NCI-H82 (cell line): Measurements from ENCODE around the gene AFMID.

Source experiments
- DNase-seq: peaks from one replicate; lab custom pipeline; 2025; lab: John Stamatoyannopoulos, UW

AFMID gene

GRCh38 chr17:78255029-78255656 lies 68.0 kb downstream of the AFMID start:
- DNase-seq: no peak

DNA sequence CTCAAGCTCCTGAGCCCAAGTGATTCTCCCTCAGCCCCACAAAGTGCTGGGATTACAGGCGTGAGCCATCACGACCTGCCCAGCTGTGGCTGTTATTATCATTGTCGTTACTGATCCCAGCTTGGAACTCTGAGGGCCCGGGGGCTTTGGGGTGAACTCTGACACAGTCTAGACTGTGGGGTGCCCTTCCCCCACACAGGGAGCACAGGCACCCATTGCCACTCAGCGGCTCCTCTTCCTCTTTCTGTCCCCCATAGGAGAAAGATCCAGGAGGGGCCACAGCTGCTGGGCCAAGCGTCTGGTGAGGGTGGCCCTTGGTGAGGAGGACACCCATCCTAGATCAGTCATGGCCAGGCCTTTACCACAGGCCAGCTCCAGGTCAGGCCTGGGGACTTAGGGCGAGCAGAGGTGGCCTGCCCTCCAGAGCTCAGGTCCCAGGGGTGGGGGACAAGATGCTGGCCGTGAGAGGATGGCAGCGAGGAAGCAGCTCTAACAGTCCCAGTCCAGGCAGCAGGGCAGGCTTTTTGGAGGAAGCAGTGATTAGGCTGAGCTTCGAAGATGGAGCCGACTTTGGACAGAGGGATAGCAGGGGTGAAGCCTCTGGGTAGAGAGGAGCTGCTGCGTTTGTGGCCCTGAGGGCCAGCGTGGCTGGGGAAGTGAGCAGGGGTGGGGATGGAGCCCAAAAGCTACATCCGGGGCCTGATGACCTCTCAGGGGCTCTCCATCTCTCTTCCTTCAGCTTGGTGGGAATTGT lies 69.0 kb downstream of the AFMID start:
- DNase-seq: peak; percentile 60

DNA sequence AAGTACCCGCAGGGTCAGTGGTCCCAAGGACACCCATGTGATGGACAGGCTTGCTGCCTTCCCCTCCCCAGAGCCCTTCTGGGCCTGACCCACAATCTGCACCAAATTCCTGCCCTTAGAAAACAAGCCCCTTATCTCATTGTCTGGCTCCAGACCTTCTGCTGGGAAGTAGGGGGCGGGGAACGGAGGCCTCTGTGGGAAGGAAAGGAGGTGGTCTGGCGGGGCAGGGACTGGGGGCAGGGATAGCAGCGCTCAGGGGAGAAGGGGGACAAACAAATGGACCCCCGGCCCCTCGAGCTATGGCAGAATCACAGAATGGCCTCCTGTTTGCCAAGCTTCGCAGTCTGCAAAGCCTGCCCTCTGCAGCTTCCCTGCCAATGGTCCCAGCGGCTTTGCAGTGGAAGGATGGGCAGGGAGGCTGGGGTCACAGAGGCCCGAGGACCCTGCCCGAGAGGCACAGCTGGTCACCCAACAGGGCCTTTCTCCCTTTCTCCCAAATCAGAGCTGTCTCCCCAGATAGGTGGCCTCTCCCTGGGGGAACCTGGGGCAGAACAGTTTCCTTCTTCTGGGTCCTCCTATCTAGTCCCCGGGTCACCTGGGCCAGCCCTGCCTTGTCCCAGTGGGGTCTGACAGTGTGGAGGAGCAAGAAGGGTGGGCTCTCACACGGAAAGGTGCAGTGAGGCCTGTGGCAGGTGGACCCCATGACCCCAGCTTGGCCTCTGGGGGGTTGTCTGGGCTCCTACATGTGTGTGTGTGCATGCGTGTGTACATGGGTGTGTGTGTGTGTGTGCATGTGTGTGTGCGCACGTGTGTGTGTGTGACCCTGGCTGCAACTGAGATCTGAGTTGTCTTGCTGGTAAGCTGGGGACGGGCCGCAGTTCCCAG lies 69.8 kb downstream of the AFMID start:
- peak; percentile 21 for DNase-seq
